OCI-LY7 (cell line): ENCODE measurements around the gene PTPRN. TPM values are rescaled to one million over a fixed set of nuclear protein-coding genes. Genes with fewer than 3 reads are reported as not detected.

ENCODE experiments used
- BruUV-seq: library from RNA; stranded (reverse); fragments of 400-500 nt; replicated peaks from 2 replicates; lab custom pipeline; 2021; lab: Mats Ljungman, UMichigan
- CTCF ChIA-PET: fragments of 300-600 bp; sonication (Branson Sonifier 250); formaldehyde crosslinking; loops from one replicate; lab custom pipeline; 2022; ENCODE audit warnings: antibody characterized with exemption; ENCODE audit not compliant: unreplicated experiment; lab: Charles Lee
- POLR2A ChIA-PET: fragments of 300-600 bp; sonication (Branson Sonifier 250); formaldehyde crosslinking; loops from one replicate; lab custom pipeline; 2022; ENCODE audit warnings: antibody characterized with exemption; lab: Charles Lee
- DNase-seq: peaks from one replicate; pipeline ENCODE4 v3.0.0-alpha.2; 2015; ENCODE audit warnings: low spot score
- H2AFZ ChIP-seq: fragments of 200-600 bp; sonication (generic), shearing (Covaris generic); 2 replicates; pipeline ENCODE4 v1.6.1; 2014; ENCODE audit warnings: mild to moderate bottlenecking, antibody characterized with exemption, low read length, moderate library complexity
- H3K27ac ChIP-seq: fragments of 200-600 bp; sonication (generic); 2 replicates; pipeline ENCODE4 v1.5.1; 2014; ENCODE audit warnings: mixed run types, low read depth, mild to moderate bottlenecking, moderate library complexity, low read length, inconsistent platforms; ENCODE audit not compliant: poor library complexity, severe bottlenecking
- H3K36me3 ChIP-seq: fragments of 200-600 bp; sonication (generic); 2 replicates; pipeline ENCODE4 v1.6.1; 2014; ENCODE audit warnings: mild to moderate bottlenecking, antibody characterized with exemption, low read length, moderate library complexity, mixed read lengths; ENCODE audit not compliant: insufficient read depth
- H3K4me1 ChIP-seq: fragments of 200-600 bp; sonication (generic); 2 replicates; pipeline ENCODE4 v1.5.1; 2014; ENCODE audit warnings: mild to moderate bottlenecking, low read length; ENCODE audit not compliant: insufficient read depth, poor library complexity, severe bottlenecking
- H3K4me2 ChIP-seq: fragments of 200-600 bp; sonication (generic); 2 replicates; pipeline ENCODE4 v1.6.1; 2014; ENCODE audit warnings: mild to moderate bottlenecking, low read length
- H3K4me3 ChIP-seq: fragments of 200-600 bp; sonication (generic); 2 replicates; pipeline ENCODE4 v1.5.1; 2014; ENCODE audit warnings: mild to moderate bottlenecking, low read depth, low read length; ENCODE audit not compliant: poor library complexity, severe bottlenecking
- H3K79me2 ChIP-seq: fragments of 200-600 bp; sonication (generic); 2 replicates; pipeline ENCODE4 v1.6.1; 2016; ENCODE audit warnings: low read depth, mild to moderate bottlenecking, low read length, moderate library complexity, mixed read lengths; ENCODE audit not compliant: insufficient read depth
- H3K9me2 ChIP-seq: fragments of 200-600 bp; sonication (generic); 2 replicates; pipeline ENCODE4 v1.6.1; 2016; ENCODE audit warnings: mild to moderate bottlenecking, low read length, mixed read lengths; ENCODE audit not compliant: insufficient read depth
- H3K9me3 ChIP-seq: fragments of 200-600 bp; sonication (generic); 2 replicates; pipeline ENCODE4 v1.6.1; 2014; ENCODE audit warnings: mild to moderate bottlenecking, mixed run types, low read length, mixed read lengths
- H4K20me1 ChIP-seq: fragments of 200-600 bp; sonication (generic); 2 replicates; pipeline ENCODE4 v1.6.1; 2014; ENCODE audit warnings: mild to moderate bottlenecking, antibody characterized with exemption, low read length, moderate library complexity, mixed read lengths; ENCODE audit not compliant: insufficient read depth
- EZH2phosphoT487 ChIP-seq: fragments of 200-600 bp; sonication (generic); IDR thresholded peaks from 2 replicates; pipeline ENCODE4 v1.6.1; 2018; ENCODE audit warnings: low read depth, borderline replicate concordance, mild to moderate bottlenecking, mixed run types, antibody characterized with exemption, low read length, moderate library complexity, mixed read lengths
- intact Hi-C: fragments of 100-400 bp; cut with micrococcal nuclease; formaldehyde crosslinking; loops from one replicate; pipeline ENCODE4 v1.10.0; 2022; ENCODE audit not compliant: unreplicated experiment
- total RNA-seq, 2 experiments: library from RNA; depleted of rRNA in 1 of 2; stranded (reverse); fragments of >200 nt in 1 of 2; shearing (Covaris generic) in 1 of 2; gene quantifications; 2 replicates each; pipeline ENCODE4 v1.2.3, GENCODE V29; 2014 to 2022
- TF ChIP-seq, protein P1 (sequence below): fragments of 200-600 bp; sonication (generic); conservative IDR thresholded peaks from 2 replicates; pipeline ENCODE4 v1.5.1; 2014; ENCODE audit warnings: mild to moderate bottlenecking, antibody characterized with exemption, low read length, moderate library complexity, mixed read lengths

The PTPRN gene
- total RNA-seq, 2 experiments from 2014 or later, result not detected

DNA sequence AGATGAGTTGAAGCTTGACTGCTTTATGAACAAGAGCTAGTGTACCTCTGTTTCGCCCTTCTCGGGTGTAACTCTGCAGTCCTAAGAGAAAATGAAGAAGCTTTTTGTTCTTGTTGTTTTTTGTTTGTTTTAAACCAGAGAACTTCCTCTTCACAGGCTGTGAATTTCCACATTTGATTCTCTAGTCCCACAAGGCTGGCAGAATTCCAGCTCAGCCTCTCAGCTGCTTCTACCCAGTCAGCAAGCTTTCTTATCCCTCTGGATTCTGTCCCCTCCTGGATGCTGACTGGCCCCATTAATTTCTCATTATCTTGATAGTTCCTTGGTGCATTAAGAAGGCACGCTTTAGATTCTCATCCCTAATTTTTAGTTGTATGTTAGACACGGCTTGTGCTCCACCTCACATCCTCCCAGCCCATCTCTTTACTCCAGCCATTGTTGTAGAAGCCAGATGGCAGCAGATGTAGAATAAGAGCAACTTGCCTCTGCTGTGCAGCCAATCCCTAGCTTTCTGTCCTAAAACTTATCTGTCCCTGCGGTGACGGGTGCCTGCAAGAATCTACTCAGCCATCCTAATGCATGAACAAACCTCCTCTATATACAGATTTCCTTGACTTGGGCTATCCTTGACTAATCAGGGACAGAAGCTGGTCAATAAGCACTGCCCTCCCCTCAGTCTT is 35.7 kb upstream of the PTPRN start:
- Histone ChIP-seq H2AFZ (no peak overlapping the region), H3K27ac (no peak overlapping the region), H3K4me3 (no peak overlapping the region), H3K9me2 (no peaks in the 10 kb centered on the region), H4K20me1 (no peaks in the 10 kb centered on the region), H3K79me2 (no peaks in the 10 kb centered on the region), H3K9me3 (no peaks in the 10 kb centered on the region), H3K4me1 (no peaks in the 10 kb centered on the region), H3K4me2 (no peak overlapping the region), H3K36me3 (no peaks in the 10 kb centered on the region)
- no peak for TF ChIP-seq EZH2phosphoT487
- TF ChIP-seq, protein P1, sequence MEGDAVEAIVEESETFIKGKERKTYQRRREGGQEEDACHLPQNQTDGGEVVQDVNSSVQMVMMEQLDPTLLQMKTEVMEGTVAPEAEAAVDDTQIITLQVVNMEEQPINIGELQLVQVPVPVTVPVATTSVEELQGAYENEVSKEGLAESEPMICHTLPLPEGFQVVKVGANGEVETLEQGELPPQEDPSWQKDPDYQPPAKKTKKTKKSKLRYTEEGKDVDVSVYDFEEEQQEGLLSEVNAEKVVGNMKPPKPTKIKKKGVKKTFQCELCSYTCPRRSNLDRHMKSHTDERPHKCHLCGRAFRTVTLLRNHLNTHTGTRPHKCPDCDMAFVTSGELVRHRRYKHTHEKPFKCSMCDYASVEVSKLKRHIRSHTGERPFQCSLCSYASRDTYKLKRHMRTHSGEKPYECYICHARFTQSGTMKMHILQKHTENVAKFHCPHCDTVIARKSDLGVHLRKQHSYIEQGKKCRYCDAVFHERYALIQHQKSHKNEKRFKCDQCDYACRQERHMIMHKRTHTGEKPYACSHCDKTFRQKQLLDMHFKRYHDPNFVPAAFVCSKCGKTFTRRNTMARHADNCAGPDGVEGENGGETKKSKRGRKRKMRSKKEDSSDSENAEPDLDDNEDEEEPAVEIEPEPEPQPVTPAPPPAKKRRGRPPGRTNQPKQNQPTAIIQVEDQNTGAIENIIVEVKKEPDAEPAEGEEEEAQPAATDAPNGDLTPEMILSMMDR, result no peak
- DNase-seq, result no peak
- intact Hi-C loops, result no loop called here
- BruUV-seq, result no TSS peak
- CTCF ChIA-PET, result no interaction called here
- POLR2A ChIA-PET, result interaction anchor here (0.5 to 0.9 kb wide), 4 partner anchors 128 to 399 kb away, joined by 3 to 4 read pairs (median 3); no protein-coding TSS in a partner anchor

DNA sequence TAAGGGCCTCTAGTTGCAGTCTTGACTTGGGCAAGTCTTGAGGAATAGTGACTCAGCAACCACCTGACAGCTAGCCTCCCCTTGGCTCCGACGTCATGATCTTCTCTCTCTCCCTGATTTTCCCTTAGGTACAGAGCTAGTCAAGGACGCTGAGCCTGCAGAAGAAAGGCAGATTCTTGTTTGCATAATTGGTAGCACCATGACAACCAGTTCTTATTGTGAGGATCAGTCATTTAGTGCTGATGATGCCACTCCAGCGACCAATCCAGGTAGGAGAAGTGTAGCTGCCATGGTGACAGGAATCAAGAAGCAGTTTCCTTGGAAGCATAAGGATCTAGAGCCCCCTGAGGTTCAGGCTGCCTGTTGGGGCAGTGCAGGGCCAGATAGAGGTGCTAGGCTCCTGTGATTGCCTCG is 26.2 kb upstream of the PTPRN start:
- no peak for TF ChIP-seq EZH2phosphoT487
- TF ChIP-seq, protein P1, result no peak
- Histone ChIP-seq H3K79me2 (no peaks in the 10 kb centered on the region), H3K36me3 (no peaks in the 10 kb centered on the region), H3K4me3 (no peak overlapping the region), H3K9me3 (no peaks in the 10 kb centered on the region), H4K20me1 (no peaks in the 10 kb centered on the region), H3K27ac (no peak overlapping the region), H2AFZ (no peak overlapping the region), H3K4me1 (no peaks in the 10 kb centered on the region), H3K4me2 (no peak overlapping the region), H3K9me2 (no peaks in the 10 kb centered on the region)
- no peak for DNase-seq
- POLR2A ChIA-PET, result no interaction called here
- intact Hi-C loops, result no loop called here
- BruUV-seq, result no TSS peak
- CTCF ChIA-PET, result no interaction called here

DNA sequence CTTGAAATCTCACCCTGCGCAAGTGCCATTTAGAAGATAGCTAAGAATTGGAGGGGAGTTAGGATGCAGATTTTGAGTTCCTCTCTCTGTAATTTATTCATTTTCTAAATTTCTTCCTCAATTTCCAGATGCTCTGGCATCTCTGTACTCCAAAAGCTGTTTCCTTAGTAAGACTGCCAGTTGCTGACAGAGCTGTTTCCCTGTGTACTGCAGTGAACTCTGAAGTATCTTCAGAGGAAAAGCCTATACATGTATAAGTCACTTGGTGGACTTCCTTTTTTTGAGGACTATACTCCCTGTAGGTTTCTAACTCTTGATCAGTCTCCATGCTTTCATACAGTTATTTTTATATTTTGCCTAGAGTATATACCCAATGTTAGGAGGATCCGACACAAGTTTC is 24.9 kb upstream of the PTPRN start:
- intact Hi-C loops, result no loop called here
- DNase-seq, result no peak
- Histone ChIP-seq H4K20me1 (no peaks in the 10 kb centered on the region), H3K9me3 (no peaks in the 10 kb centered on the region), H3K9me2 (no peaks in the 10 kb centered on the region), H3K4me1 (no peaks in the 10 kb centered on the region), H3K79me2 (no peaks in the 10 kb centered on the region), H3K36me3 (no peaks in the 10 kb centered on the region), H2AFZ (no peak overlapping the region), H3K4me3 (no peak overlapping the region), H3K27ac (no peak overlapping the region), H3K4me2 (no peak overlapping the region)
- no TSS peak for BruUV-seq
- no peak for TF ChIP-seq EZH2phosphoT487
- TF ChIP-seq, protein P1, result no peak
- ChIA-PET POLR2A (interaction anchor here (1.0 kb wide), 1 partner anchor 14 kb away, joined by 4 read pairs; no protein-coding TSS in a partner anchor), CTCF (no interaction called here)
